HG02759 (cell line): ENCODE data around the gene LZTR1.
"Not testable (repeated sequence)": the region's sequence is repeated elsewhere in the genome, so short reads cannot be mapped to it uniquely, and the experiment has no call there.

ENCODE experiments used
- ATAC-seq: cut with Tn5 transposase; IDR thresholded peaks from one replicate; pipeline ENCODE4 v1.9.1; 2021; ENCODE audit warnings: mild to moderate bottlenecking, moderate library complexity; ENCODE audit not compliant: unreplicated experiment

LZTR1 gene

GRCh38 chr22:20994128-20994901 lies 12.2 kb downstream of the LZTR1 start:
- ATAC-seq = no peak

DNA sequence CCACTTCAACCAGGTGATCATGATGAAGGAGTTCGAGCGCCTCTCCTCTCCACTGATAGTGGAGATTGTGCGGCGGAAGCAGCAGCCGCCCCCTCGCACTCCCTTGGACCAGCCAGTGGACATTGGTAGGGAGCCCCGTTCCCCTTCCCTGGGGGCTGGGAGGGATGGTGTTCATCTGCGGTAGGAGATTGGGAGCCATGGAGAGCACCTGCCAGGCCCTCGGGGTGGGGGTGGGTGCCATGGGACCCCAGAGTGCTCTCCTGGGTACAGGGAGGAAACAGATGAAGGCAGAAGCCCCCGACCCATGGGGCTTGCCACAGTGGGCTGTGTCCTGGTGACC lies 12.8 kb downstream of the LZTR1 start:
- ATAC-seq = no peak

DNA sequence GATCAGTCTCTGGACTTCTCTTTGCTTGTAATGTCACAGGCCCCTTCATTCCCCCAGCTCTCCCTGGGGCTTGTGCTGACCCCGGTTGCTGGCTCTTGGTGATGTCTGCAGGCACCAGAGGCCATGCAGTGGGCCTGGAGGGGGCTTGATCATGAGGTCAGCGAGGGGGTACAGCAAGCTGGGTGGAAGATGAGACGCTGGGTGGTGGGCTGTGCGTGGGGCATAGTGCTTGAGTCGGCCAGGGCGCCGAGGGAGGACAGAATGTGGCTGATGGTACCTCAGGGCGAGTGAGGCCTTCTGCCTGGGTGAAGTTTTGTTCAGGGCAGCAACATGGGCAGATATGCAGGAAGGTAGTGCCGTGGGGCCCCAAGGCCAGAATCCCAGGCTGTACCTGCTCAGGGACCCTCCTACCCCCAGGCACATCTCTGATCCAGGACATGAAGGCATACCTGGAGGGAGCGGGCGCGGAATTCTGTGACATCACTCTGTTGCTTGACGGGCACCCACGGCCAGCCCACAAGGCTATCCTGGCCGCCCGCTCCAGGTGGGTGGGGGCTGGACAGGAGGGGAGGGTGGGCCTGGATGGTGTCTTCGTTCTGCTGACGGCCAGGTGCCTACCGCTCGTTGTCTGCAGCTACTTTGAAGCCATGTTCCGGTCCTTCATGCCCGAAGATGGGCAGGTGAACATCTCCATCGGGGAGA lies 13.4 kb downstream of the LZTR1 start:
- ATAC-seq = no peak

DNA sequence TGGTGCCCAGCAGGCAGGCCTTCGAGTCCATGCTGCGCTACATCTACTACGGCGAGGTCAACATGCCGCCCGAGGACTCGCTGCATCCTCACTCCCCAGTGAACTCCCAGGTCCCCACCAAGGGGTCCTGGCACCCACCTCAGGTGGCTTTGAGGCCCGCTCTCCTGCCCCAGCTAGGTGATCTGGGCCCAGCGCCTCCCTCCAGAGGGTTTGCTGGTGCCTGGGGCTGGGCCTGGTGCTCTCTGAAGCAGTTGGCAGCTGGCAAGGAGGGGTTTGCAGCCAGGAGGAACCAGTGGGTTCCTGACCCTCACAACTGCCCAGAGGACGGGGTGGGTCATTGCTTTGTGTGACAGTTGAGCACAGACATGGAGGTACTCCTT lies 13.9 kb downstream of the LZTR1 start:
- ATAC-seq = no peak

DNA sequence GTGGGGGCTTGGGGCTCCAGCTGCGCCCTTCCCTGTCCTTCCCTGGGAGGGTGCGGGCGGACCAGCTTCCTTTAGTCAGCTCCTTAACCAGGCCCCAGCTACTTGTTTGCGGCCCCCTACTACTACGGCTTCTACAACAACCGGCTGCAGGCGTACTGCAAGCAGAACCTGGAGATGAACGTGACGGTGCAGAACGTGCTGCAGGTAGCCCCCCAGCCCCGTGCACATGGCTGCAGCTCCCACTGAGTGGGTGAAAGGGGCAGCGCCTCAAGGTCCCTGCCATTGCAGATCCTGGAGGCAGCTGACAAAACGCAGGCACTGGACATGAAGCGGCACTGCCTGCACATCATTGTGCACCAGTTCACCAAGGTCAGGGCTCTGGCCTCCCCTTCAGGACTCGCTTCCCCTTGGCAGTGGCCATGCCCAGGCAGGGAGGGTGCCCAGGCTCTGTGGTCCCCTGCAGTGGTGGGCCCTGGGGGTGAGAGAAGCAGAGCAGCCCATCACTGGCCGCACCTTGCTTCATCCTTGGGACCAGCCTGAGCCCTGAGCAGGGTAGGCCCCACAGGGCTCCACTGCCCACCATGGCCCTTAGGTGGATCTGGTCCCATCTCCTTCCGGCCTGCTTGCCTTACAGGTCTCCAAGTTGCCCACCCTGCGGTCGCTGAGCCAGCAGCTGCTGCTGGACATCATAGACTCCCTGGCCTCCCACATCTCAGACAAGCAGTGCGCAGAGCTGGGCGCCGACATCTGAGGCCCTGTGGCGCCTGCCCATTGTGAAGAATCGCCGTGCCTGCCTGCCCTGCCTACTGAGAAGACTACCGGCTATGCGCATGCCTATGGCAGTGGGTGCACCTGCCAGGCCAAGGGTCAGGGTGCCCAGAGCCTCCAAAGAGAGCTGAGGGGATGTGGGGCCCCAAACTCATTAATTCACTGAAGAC lies 14.8 kb downstream of the LZTR1 start:
- ATAC-seq = no peak

DNA sequence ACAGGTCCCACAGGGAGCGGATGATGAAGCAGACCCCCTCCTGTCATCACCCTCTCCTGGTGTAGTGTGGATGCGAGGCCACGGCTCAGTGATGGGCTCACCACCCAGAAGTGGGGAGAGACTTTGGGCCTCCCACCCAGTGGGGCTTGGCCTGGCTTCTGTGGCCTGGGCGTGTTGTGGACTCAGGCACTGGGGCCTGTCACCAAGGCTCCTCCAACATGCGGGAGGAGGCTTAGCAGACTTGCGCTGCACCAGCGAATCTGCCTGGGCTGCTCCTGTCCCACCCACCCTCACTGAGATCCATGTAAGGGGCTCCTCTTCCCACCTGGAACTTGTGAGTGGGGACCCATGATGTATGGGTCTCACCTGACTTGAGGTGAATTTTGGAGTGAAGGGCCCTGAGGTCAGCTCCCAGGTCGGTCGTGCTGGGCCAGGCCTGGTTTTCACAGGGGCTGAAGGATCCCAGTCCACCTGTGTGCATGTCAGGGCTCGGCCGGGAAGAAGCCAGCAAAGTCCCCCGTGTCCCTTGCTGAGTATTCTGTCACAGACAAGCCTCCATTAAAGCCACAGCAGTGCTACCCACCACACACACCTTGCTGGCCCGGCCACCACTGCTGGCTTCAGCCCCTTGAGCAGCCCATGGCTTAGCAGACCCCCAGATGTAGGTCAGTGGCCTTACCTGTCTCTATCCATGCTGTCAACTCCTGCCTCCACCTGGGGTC lies 15.6 kb downstream of the LZTR1 start:
- no peak for ATAC-seq

- ATAC-seq = no peak
Observed at GRCh38 chr22:20998411-20999336, 16.6 kb downstream of the LZTR1 start.

DNA sequence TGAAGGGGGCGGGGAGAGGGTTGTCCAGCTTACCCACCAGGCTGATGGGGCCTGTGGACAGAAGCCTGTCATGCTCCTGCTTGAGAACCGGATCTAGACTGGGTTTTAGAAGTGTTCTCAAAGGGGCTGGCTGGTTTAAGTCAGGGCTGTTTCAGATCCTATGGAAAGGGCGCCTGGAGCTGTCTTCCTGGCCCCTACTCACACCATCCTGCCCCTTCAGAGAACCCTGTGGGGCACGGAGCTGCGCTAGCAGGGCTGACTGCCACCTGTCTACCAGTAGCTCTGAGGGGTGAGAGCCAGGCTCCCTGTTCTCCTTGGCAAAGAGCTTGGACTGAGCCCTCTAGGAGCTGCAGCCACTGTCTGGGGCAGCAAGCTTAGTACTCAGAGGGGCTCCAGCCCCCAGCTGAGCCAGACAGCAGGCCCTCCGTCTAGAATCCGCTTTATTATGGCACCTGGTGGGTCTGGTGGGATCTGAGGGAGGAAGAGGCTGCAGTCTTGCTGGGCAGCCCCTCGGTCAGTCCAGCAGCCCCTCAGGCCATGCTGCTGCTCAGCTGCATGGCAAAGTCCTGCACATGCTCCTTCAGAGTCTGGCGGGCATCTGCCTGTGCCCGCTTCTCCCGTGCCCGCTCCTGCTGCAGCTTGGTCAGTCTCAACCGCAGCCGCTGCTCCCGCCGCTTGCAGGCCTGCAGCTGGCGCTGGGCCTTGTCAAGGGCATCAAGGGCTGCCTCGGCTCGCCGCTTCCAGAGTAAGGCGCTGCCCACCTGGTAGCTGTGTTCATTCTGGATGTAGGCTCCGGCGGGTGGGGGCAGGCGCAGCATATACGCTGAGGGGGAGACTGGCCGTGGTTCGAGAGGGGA lies 17.5 kb downstream of the LZTR1 start:
- ATAC-seq = no peak

DNA sequence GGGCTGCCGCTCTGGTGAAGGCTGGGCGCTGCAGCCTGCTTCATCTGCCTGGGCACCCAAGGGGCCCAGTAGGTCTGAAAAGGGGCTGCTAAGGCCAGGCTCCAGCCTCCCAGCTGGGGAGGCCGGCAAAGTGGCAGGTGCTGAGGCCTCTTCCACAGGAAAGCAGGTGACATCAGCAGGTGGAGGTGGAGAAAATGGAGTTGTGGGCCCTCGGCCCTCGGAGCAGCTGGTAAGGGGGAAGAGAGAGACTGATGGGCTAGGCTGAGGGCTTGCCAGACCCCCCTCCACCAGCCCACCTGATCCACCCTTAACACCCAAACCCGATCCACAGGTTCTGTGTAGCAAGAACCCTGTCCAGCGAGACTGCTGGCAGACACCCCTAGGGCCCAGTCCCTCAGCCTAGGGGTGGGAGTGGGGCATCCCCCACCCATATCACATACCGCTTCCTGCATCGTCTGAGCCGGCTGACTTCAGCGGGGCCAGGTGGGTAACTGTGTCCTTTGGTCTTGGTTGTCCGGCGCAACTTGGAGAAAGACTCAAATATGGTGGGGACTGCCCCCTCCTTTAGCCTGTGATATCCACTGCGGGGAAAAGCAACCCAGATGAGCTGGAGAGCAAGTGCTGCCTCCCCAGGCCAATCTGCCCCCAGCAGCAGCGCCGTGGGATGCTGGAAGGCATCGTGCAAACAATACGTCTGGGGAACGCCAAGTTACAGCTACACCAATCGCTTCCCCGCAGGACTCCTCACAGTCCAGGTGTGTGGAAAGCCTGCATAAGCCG lies 18.3 kb downstream of the LZTR1 start:
- ATAC-seq = no peak

- no peak for ATAC-seq
Observed at GRCh38 chr22:21000987-21001600, 19.0 kb downstream of the LZTR1 start.

GRCh38 chr22:21001601-21002325 lies 19.7 kb downstream of the LZTR1 start, which contains the start of gene THAP7:
Gene THAP7, minus strand, starts transcription at chr22:21002118. Its CDS starts 207 bp downstream, at chr22:21001911.
- peak; percentile 88 for ATAC-seq

DNA sequence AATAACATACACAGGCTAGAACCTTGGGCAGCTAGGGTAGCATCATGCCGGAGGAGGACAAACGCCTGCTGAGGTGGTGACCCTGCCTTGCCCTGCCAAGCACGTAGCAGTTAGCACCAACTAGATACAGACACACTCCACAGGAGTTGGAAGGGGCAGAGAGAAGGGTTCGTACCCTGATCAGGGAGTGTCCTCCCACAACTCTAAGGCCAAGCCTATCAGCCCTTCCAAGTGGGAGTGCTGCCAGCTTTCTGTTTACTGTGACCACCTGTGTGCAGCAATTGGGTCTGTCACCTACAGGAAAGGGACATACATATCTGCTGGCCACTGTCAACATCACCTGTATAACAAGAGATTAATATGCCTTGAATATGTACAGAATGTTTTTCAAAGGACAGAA lies 21.7 kb downstream of the LZTR1 start:
- no peak for ATAC-seq

DNA sequence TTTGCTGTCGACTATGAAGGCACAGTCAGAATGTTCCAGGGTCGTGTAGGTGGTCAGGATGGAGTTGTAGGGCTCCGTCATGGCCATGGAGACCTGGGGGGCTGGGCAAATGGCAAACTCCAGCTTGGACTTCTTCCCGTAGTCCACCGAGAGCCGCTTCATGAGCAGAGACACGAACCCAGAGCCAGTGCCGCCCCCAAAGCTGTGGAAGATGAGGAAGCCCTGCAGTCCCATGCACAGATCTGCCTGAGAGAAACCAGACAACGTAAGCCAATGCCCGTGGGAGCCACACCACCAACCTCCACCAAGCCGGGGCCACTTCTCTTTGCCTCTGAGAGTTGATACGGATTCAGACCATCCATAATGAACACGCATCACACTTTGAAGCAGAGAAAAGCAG lies 27.1 kb downstream of the LZTR1 start:
- ATAC-seq = not testable (repeated sequence)

DNA sequence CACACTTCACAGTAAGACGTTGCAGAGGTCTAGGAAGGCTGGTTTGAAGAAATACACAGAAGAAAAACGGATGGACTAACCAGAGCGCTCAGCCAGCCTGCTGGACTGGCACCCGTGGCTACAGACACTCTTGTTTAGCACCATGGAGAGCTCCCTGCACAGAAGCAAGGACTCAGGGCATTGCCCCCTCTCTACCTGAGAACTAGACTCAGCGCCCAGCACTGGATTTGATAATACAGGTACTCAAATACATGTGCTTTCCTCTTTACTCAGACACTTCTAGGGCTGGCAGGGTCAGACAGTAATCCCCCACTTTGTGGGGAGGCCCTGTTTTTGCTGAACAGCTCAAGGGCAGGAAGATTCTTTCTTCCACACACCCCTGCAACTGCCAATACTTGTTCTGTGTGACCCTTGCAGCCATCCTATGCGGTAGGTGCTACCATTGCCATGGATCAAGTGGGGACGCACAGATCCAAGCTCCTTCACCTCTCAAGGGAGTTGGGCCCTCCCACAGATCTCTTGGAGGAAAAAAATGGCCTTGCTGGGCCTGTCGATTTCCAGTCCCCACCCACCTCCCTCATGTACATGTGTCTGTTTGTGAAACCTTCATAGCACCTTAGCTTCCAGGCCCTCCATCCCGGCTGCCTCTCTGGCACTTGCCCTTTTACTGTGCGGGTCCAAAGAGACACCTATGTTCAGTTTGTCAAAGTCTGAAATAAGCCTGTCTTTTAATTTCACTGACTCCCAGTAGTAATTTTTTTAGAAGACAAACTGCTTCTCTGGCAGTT lies 27.7 kb downstream of the LZTR1 start:
- ATAC-seq = no peak

DNA sequence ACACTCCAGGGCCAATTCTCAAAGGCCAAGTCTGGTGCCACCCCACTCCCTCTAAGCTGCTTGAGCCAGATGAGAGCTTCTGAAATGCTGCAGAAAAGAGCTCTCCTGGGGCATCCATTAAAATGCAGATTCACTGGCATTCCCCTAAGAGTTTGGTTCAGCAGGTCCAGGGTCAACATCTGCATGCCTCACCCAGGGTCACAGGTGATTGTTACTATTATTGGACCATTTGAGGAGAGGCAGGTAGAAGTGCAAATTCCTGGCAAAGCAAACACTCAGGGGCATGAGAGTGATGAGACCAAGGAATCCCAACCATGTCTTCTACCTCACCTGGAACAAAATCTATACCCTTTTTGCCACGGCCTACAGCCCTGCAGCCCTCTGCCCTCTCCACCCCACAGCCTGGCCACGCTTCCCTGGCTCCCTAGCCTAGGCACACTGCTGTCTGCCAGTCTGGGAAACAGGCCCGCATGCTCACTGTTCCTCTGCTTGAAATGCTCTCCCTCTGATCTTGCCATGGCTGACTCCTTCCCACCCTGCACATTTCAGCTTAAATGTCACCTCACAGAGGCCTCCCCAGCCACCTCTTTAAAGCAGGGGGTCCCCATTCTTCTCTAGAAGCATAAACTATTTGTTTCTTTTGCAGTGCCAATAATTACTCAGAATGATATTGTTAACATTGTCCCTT lies 28.5 kb downstream of the LZTR1 start:
- ATAC-seq = no peak
